PC-9 (cell line): ENCODE results near the gene NUDCD3. TPM values are rescaled to one million over a fixed set of nuclear protein-coding genes. Genes with fewer than 3 reads are reported as not detected.

ENCODE experiments used
- BruUV-seq: library from RNA; stranded (reverse); fragments of 400-500 nt; replicated peaks from 2 replicates; lab custom pipeline; 2021; lab: Mats Ljungman, UMichigan
- CTCF ChIA-PET: fragments of 300-600 bp; sonication (Branson Sonifier 250); formaldehyde crosslinking; loops from one replicate; lab custom pipeline; 2022; ENCODE audit warnings: antibody characterized with exemption; lab: Charles Lee
- POLR2A ChIA-PET: fragments of 300-600 bp; sonication (Branson Sonifier 250); formaldehyde crosslinking; loops from one replicate; lab custom pipeline; 2022; ENCODE audit warnings: antibody characterized with exemption; ENCODE audit not compliant: unreplicated experiment; lab: Charles Lee
- DNase-seq, 2 experiments: peaks; one replicate each; pipeline versions ENCODE4 v3.0.0 to v3.0.0-alpha.2; 2015 to 2022; ENCODE audit warnings: mixed read lengths in 1 of 2
- H2AFZ ChIP-seq: fragments of 200-600 bp; sonication (generic); 2 replicates; pipeline ENCODE4 v1.8.1; 2017; ENCODE audit warnings: antibody characterized with exemption
- H3F3A ChIP-seq: fragments of 200-600 bp; sonication (generic); 2 replicates; pipeline ENCODE4 v1.8.1; 2017; ENCODE audit warnings: antibody characterized with exemption, mild to moderate bottlenecking, low read depth; ENCODE audit not compliant: insufficient read depth
- H3K27ac ChIP-seq: fragments of 200-600 bp; sonication (generic); 2 replicates; pipeline ENCODE4 v1.6.1; 2016; ENCODE audit warnings: mixed run types
- H3K27me3 ChIP-seq: fragments of 200-600 bp; sonication (generic); 2 replicates; pipeline ENCODE4 v1.6.1; 2016; ENCODE audit warnings: low read depth, mixed run types; ENCODE audit not compliant: insufficient read depth
- H3K36me3 ChIP-seq: fragments of 200-600 bp; sonication (generic); 2 replicates; pipeline ENCODE4 v1.6.1; 2016; ENCODE audit warnings: low read depth, mixed run types
- H3K4me1 ChIP-seq: fragments of 200-600 bp; sonication (generic); replicated peaks from 2 replicates; pipeline ENCODE4 v1.6.1; 2016; ENCODE audit warnings: mixed run types; ENCODE audit not compliant: insufficient read depth
- H3K4me2 ChIP-seq: fragments of 200-600 bp; sonication (generic); 2 replicates; pipeline ENCODE4 v1.6.1; 2017; ENCODE audit warnings: mixed run types
- H3K4me3 ChIP-seq: fragments of 200-600 bp; sonication (generic); 2 replicates; pipeline ENCODE4 v1.6.1; 2016; ENCODE audit warnings: mixed run types
- H3K79me2 ChIP-seq: fragments of 200-600 bp; sonication (generic); 2 replicates; pipeline ENCODE4 v1.6.1; 2017; ENCODE audit warnings: low read depth, mixed run types
- H3K9me2 ChIP-seq: fragments of 200-600 bp; sonication (generic); 2 replicates; pipeline ENCODE4 v1.8.1; 2017; ENCODE audit warnings: mild to moderate bottlenecking; ENCODE audit not compliant: insufficient read depth
- H3K9me3 ChIP-seq: fragments of 200-600 bp; sonication (generic); 2 replicates; pipeline ENCODE4 v1.8.1; 2016; ENCODE audit warnings: low read depth; ENCODE audit not compliant: insufficient read depth
- H4K20me1 ChIP-seq: fragments of 200-600 bp; sonication (generic); 2 replicates; pipeline ENCODE4 v1.8.1; 2017; ENCODE audit not compliant: insufficient read depth
- CTCF ChIP-seq: fragments of 200-600 bp; sonication (generic); conservative IDR thresholded peaks from 2 replicates; pipeline ENCODE4 v1.6.1; 2017; ENCODE audit warnings: mixed run types, antibody characterized with exemption, mild to moderate bottlenecking, moderate library complexity
- EZH2 ChIP-seq: fragments of 200-600 bp; sonication (generic); IDR thresholded peaks from 2 replicates; pipeline ENCODE4 v1.8.0; 2017; ENCODE audit warnings: antibody characterized with exemption, low read depth
- intact Hi-C: fragments of 100-400 bp; cut with micrococcal nuclease; formaldehyde crosslinking; loops from one replicate; pipeline ENCODE4 v1.10.0; 2022; ENCODE audit not compliant: unreplicated experiment
- total RNA-seq: library from RNA; stranded (reverse); gene quantifications from 2 replicates; pipeline ENCODE4 v1.2.3, GENCODE V29; 2021

Gene NUDCD3
- total RNA-seq, 1 experiment from 2014 or later, result 149 TPM

- H4K20me1 ChIP-seq, result peaks cover 21% of the 10 kb centered on the region
- no peaks in the 10 kb centered on the region for H3K27me3 ChIP-seq
- no peaks in the 10 kb centered on the region for H3K4me1 ChIP-seq
- no peak for TF ChIP-seq CTCF
- TF ChIP-seq EZH2, result no peak
- no TSS peak for BruUV-seq
- no peak overlapping the region for H3K4me3 ChIP-seq
- no peak overlapping the region for H3K27ac ChIP-seq
- H3K36me3 ChIP-seq, result 0 out of 2 replicates have a peak, but pooled peaks cover 3% of the 10 kb centered on the region
- no peaks in the 10 kb centered on the region for H3K9me3 ChIP-seq
- H2AFZ ChIP-seq, result no peak overlapping the region
- no peaks in the 10 kb centered on the region; the same call in 1 of the 2 replicates for H3K9me2 ChIP-seq
- H3K79me2 ChIP-seq, result no peaks in the 10 kb centered on the region; the same call in 1 of the 2 replicates
- ChIA-PET POLR2A (interaction anchor here (0.6 kb wide), 1 partner anchor 1464 kb away, joined by 3 read pairs; no protein-coding TSS in a partner anchor), CTCF (no interaction called here)
- intact Hi-C loops, result no loop called here
- DNase-seq, result no peak
- H3F3A ChIP-seq, result no peaks in the 10 kb centered on the region
- H3K4me2 ChIP-seq, result no peak overlapping the region
Measured at GRCh38 chr7:44403775-44404174, 86.7 kb downstream of the NUDCD3 start.

- DNase-seq, result no peak
- Histone ChIP-seq H4K20me1 (peaks cover 26% of the 10 kb centered on the region), H3F3A (no peaks in the 10 kb centered on the region), H3K4me1 (no peaks in the 10 kb centered on the region), H3K79me2 (no peaks in the 10 kb centered on the region; the same call in 1 of the 2 replicates), H2AFZ (no peak overlapping the region), H3K9me3 (no peaks in the 10 kb centered on the region), H3K27me3 (no peaks in the 10 kb centered on the region), H3K9me2 (no peaks in the 10 kb centered on the region; the same call in 1 of the 2 replicates), H3K4me2 (no peak overlapping the region), H3K4me3 (no peak overlapping the region), H3K27ac (no peak overlapping the region), H3K36me3 (0 out of 2 replicates have a peak, but pooled peaks cover 3% of the 10 kb centered on the region)
- TF ChIP-seq EZH2, result no peak
- no peak for TF ChIP-seq CTCF
- no TSS peak for BruUV-seq
- ChIA-PET POLR2A (no interaction called here), CTCF (no interaction called here)
- intact Hi-C loops, result no loop called here
Measured at GRCh38 chr7:44403176-44403759, 87.2 kb downstream of the NUDCD3 start.

GRCh38 chr7:44402401-44403060 lies 87.9 kb downstream of the NUDCD3 start:
- peaks cover 28% of the 10 kb centered on the region for H4K20me1 ChIP-seq
- no peak for DNase-seq
- H3K27ac ChIP-seq, result no peak overlapping the region
- no peaks in the 10 kb centered on the region for H3F3A ChIP-seq
- ChIA-PET CTCF (interaction anchor here (0.6 kb wide), 1 partner anchor 24 kb away, joined by 5 read pairs; no protein-coding TSS in a partner anchor), POLR2A (no interaction called here)
- H3K27me3 ChIP-seq, result no peaks in the 10 kb centered on the region
- no TSS peak for BruUV-seq
- H3K9me2 ChIP-seq, result no peaks in the 10 kb centered on the region; the same call in 1 of the 2 replicates
- 0 out of 2 replicates have a peak, but pooled peaks cover 3% of the 10 kb centered on the region for H3K36me3 ChIP-seq
- H3K4me2 ChIP-seq, result no peak overlapping the region
- no peaks in the 10 kb centered on the region; the same call in 1 of the 2 replicates for H3K79me2 ChIP-seq
- no peaks in the 10 kb centered on the region for H3K4me1 ChIP-seq
- no peaks in the 10 kb centered on the region for H3K9me3 ChIP-seq
- H2AFZ ChIP-seq, result no peak overlapping the region
- intact Hi-C loops, result no loop called here
- TF ChIP-seq EZH2 (no peak), CTCF (no peak)
- H3K4me3 ChIP-seq, result no peak overlapping the region
